Peyer's patch (tissue), 4 donors: ENCODE data around the gene LRRC10. TPM values are rescaled to one million over a fixed set of nuclear protein-coding genes. Genes with fewer than 3 reads are reported as not detected.

ENCODE experiments used
- DNase-seq, 3 donors: peaks; one replicate each; pipeline ENCODE4 v3.0.0-alpha.2; 2017 to 2019
- H3K27ac ChIP-seq, 4 donors: fragments of 200-600 bp; sonication (generic); one replicate each; pipeline ENCODE4 v1.5.1; 2016 to 2019
- H3K27me3 ChIP-seq, 2 donors: fragments of 200-600 bp; sonication (generic); one replicate each; pipeline ENCODE4 v1.5.1; 2019
- H3K36me3 ChIP-seq, 3 donors: fragments of 200-600 bp; sonication (generic); one replicate each; pipeline ENCODE4 v1.5.1; 2016 to 2019
- H3K4me1 ChIP-seq, 4 donors: fragments of 200-600 bp; sonication (generic); one replicate each; pipeline ENCODE4 v1.5.1; 2016 to 2019
- H3K4me3 ChIP-seq, 4 donors: fragments of 200-600 bp; sonication (generic); 1 replicate in 3 of 4; 2 replicates in 1 of 4; pipeline ENCODE4 v1.5.1; 2016 to 2019; ENCODE audit warnings: mild to moderate bottlenecking in 1 of 4
- H3K9me3 ChIP-seq, 4 donors: fragments of 200-600 bp; sonication (generic); one replicate each; pipeline ENCODE4 v1.5.1; 2016 to 2019; ENCODE audit warnings: mild to moderate bottlenecking in 1 of 4
- POLR2A ChIP-seq, 2 donors: fragments of 450-650 bp; IDR thresholded peaks; one replicate each; pipeline ENCODE4 v1.5.1; 2017; ENCODE audit warnings: antibody characterized with exemption in 2 of 2, mild to moderate bottlenecking in 2 of 2, moderate library complexity in 2 of 2
- total RNA-seq, 4 donors: library from RNA; depleted of rRNA; stranded (reverse); fragments of >200 nt; gene quantifications; one replicate each; pipeline ENCODE4 v1.1.0, GENCODE V29; 2016
- TF ChIP-seq, protein P1 (sequence below), 6 experiments: fragments of 450-650 bp in 4 of 6; fragments of 200-600 bp in 2 of 6; sonication (generic) in 1 of 6; IDR thresholded peaks; one replicate each; pipeline ENCODE4 v1.5.1; 2017 to 2019; ENCODE audit warnings: antibody characterized with exemption in 6 of 6, mild to moderate bottlenecking in 3 of 6, moderate library complexity in 1 of 6

Gene LRRC10
- total RNA-seq, 4 donors from 2014 or later: not detected

DNA sequence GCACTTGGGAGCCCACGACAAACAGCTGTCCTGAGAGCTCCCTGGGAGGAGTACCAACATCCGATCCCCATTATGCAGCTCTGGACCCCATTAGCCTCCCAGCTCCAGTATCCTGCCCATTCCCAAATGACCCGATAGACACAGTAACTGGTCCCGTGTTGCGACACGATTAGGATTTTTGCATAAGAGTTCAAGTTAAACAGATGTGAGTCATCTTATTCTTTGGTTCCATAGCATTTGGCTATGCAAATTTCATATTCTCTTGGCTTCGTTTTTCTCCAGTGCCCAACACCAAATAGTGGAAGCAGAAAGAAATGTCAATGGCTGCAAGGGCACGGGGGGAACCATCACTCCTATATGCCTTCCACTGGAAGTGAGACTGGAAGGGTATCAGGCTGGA is 43.0 kb upstream of the LRRC10 start:
- TF ChIP-seq POLR2A (IDR thresholded peaks at IDR 0.05): no peak
- TF ChIP-seq, protein P1, sequence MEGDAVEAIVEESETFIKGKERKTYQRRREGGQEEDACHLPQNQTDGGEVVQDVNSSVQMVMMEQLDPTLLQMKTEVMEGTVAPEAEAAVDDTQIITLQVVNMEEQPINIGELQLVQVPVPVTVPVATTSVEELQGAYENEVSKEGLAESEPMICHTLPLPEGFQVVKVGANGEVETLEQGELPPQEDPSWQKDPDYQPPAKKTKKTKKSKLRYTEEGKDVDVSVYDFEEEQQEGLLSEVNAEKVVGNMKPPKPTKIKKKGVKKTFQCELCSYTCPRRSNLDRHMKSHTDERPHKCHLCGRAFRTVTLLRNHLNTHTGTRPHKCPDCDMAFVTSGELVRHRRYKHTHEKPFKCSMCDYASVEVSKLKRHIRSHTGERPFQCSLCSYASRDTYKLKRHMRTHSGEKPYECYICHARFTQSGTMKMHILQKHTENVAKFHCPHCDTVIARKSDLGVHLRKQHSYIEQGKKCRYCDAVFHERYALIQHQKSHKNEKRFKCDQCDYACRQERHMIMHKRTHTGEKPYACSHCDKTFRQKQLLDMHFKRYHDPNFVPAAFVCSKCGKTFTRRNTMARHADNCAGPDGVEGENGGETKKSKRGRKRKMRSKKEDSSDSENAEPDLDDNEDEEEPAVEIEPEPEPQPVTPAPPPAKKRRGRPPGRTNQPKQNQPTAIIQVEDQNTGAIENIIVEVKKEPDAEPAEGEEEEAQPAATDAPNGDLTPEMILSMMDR (IDR thresholded peaks at IDR 0.05): no peak
- Histone ChIP-seq H3K27ac (no peak overlapping the region), H3K4me1 (no peaks in the 10 kb centered on the region), H3K9me3 (no peaks in the 10 kb centered on the region), H3K36me3 (no peaks in the 10 kb centered on the region), H3K4me3 (no peak overlapping the region), H3K27me3 (no peaks in the 10 kb centered on the region)
- no peak for DNase-seq

DNA sequence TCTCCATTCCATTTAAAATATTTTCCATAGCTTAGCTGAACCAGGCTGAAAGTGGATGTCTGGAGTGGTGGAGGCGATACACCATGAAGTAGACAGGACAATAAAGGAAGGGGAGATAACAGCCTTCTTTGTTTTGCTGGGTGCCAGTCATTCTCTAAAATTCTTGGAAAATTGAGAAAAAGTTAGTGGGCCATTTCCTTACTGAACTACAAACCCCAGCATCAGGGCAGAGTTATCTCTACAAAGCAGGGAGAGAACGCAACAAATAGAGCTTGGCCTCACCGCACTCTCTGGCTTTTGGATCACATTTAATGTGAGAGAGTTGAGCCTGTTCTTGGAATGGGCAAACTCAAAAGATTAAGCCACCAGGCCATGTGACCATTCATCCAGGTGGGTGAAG is 41.2 kb upstream of the LRRC10 start:
- no peaks in the 10 kb centered on the region for H3K27me3 ChIP-seq
- H3K9me3 ChIP-seq: no peaks in the 10 kb centered on the region
- H3K4me3 ChIP-seq: no peak overlapping the region
- TF ChIP-seq POLR2A (IDR thresholded peaks at IDR 0.05): no peak
- TF ChIP-seq, protein P1 (IDR thresholded peaks at IDR 0.05): no peak
- no peaks in the 10 kb centered on the region for H3K4me1 ChIP-seq
- no peaks in the 10 kb centered on the region for H3K36me3 ChIP-seq
- no peak overlapping the region for H3K27ac ChIP-seq
- DNase-seq: no peak

DNA sequence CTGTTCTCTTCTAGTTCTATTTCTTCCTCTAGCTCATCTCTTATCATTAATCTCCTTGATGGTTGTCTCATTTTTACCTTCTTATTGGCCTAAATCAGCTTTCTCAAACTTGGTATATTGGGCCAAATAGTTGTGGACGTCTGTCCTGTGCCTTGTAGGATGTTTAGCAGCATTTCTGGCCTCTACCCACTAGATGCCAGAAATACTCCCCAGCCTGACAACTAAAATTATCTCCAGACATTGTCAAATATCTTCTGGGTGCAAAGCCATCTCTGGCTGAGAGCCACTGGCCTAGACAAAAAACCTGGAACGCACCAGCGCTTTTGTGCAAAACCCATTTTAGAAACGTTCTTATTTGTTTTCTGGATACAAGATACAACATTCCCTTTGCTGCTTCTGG is 38.8 kb upstream of the LRRC10 start:
- H3K9me3 ChIP-seq: no peaks in the 10 kb centered on the region
- H3K36me3 ChIP-seq: no peaks in the 10 kb centered on the region
- TF ChIP-seq, protein P1 (IDR thresholded peaks at IDR 0.05): no peak
- no peak for TF ChIP-seq POLR2A (IDR thresholded peaks at IDR 0.05)
- no peak overlapping the region for H3K4me3 ChIP-seq
- H3K27me3 ChIP-seq: no peaks in the 10 kb centered on the region
- DNase-seq: no peak
- H3K27ac ChIP-seq: no peak overlapping the region
- H3K4me1 ChIP-seq: no peaks in the 10 kb centered on the region

DNA sequence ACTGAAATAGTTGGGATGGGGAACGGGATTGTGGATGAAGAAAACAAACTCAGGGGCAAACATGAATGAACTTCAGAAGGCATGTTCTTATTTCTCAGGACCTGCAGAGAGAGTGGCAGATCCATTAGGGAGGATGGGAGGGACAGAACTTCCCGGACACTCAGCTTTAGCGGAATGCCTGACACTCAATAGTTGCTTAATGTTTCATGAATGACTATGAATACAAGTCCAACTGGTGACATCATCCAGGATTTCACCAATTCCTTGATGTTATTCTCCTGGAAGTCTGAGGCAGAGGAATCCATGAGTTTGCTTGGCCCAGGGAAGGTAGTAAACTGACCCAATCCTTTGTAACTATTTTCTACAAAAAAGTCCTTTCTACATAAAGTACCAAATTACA is 37.8 kb upstream of the LRRC10 start:
- no peak overlapping the region for H3K27ac ChIP-seq

DNA sequence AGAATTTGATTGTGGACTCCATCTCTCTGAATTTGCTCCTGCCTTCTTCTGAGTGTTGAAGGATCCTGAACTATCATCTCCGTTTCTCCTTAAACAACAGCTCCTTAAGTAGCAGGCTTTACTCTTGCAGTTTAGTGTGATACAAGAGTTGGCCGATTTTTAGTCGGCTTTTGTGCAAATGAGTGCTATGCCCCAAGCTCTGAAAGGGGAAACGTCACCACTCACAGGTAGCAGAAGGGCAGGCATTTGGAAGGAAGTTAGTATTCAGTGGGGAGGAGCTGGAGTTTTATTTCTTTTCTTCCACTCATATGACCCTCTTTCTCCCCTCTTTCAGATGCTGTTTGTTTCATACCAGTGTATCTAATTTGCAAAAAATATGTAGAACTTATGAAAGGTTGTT is 36.5 kb upstream of the LRRC10 start:
- no peaks in the 10 kb centered on the region for H3K4me1 ChIP-seq
- H3K4me3 ChIP-seq: no peak overlapping the region
- TF ChIP-seq, protein P1 (IDR thresholded peaks at IDR 0.05): no peak
- no peak for TF ChIP-seq POLR2A (IDR thresholded peaks at IDR 0.05)
- DNase-seq: no peak
- H3K36me3 ChIP-seq: no peaks in the 10 kb centered on the region
- H3K27ac ChIP-seq: no peak overlapping the region
- H3K27me3 ChIP-seq: no peaks in the 10 kb centered on the region
- H3K9me3 ChIP-seq: no peaks in the 10 kb centered on the region

More for the DNA sequence above, 37.8 kb upstream of the LRRC10 start:
- no peaks in the 10 kb centered on the region for H3K27me3 ChIP-seq
- no peaks in the 10 kb centered on the region for H3K9me3 ChIP-seq
- no peaks in the 10 kb centered on the region for H3K4me1 ChIP-seq
- H3K36me3 ChIP-seq: no peaks in the 10 kb centered on the region
- DNase-seq: no peak
- H3K4me3 ChIP-seq: no peak overlapping the region
- TF ChIP-seq, protein P1 (IDR thresholded peaks at IDR 0.05): no peak

DNA sequence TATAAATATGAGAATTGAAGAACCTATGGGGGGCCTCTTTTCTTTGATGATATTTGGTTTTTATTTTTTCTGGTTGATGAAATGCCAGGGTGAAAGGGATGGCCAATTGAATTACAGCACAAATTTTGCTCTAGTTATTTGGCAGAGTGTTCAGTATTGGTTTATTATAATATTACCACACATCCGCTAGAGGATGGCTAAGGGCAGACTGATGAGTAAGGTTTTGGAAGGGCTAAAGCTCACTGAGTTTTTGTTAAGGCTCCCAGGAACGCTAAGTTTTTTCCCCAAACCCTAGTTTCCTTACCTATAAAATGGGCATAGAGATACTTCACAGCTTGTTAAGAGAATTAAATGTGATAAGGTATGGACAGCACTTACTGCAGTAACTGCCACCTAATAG is 34.3 kb upstream of the LRRC10 start:
- DNase-seq: no peak
- TF ChIP-seq POLR2A (IDR thresholded peaks at IDR 0.05): no peak
- TF ChIP-seq, protein P1 (IDR thresholded peaks at IDR 0.05): no peak
- no peaks in the 10 kb centered on the region for H3K27me3 ChIP-seq
- no peaks in the 10 kb centered on the region for H3K9me3 ChIP-seq
- H3K36me3 ChIP-seq: no peaks in the 10 kb centered on the region
- H3K27ac ChIP-seq: no peak overlapping the region
- H3K4me1 ChIP-seq: no peaks in the 10 kb centered on the region
- no peak overlapping the region for H3K4me3 ChIP-seq
